ENCODE data around the gene PLA2G2C.
"Not testable (repeated sequence)": the region's sequence is repeated elsewhere in the genome, so short reads cannot be mapped to it uniquely, and the experiment has no call there.

Gene PLA2G2C

DNA sequence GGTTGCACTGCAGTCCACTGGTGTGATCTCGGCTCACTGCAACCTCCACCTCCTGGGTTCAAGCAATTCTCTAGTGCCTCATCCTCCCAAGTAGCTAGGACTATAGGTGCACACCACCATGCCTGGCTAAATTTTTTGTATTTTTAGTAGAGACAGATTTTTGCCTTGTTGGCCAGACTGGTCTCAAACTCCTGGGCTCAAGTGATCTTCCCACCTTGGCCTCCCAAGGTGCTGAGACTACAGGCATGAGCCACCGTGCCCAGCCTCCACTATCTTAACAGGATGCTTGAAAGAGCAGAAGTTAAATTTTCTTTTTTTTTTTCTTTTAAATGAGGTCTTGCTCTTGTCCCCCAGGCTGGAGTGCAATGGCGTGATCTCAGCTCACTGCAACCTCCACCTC is 55.8 kb downstream of the PLA2G2C start:
- H3K4me3 ChIP-seq (ENCODE audit: low read depth, low read length); POLR2A ChIA-PET; H3K36me3 ChIP-seq (ENCODE audit: control insufficient read depth in 2 of 2, insufficient read depth in 1 of 2, low read length in 2 of 2); H3K9me3 ChIP-seq (ENCODE audit: control insufficient read depth, insufficient read depth, low read depth, low read length); H3K4me1 ChIP-seq (ENCODE audit: control insufficient read depth, insufficient read depth, low read length); H3K27ac ChIP-seq (ENCODE audit: extremely low read depth, low read depth, low read length): not testable (repeated sequence)
- CTCF ChIA-PET, result interaction anchor here (0.6 kb wide), 1 partner anchor 43 kb away, joined by 5 read pairs; no protein-coding TSS in a partner anchor

DNA sequence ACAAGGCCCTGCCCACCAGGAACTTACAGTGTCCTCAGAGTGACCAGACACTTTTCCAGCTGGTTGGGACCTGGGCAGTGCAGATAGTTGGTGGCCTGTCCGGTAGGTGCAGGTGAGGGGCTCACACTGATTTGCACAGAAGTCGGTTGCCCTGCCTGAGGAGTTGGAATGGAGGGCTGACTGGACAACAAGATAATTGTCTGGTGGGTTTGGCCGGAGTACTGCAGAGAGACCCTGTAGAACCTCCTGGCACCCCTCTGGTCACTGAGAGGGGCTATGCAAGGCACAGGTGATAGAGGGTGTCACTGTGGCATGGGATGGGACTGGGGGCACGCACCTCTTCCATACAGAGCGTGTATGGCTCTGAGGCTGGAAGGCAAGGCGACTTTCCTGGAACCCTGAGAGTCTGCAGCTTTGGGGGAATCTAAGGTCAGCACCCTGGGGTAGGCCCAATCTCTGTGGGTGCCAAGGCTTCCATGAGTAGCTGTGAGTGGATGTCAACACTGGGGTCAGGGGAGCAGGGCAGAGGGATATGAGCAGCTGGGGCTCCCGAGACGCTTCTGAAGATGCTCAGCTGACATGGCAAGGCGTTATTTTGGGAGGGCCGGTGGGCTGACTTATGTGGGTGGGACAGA is 59.4 kb downstream of the PLA2G2C start:
- ChIA-PET CTCF (interaction anchor here (1.5 kb wide), 1 partner anchor 25 kb away, joined by 5 read pairs; no protein-coding TSS in a partner anchor), POLR2A (interaction anchor here (0.6 kb wide), 1 partner anchor 19 kb away, joined by 3 read pairs; no protein-coding TSS in a partner anchor)
- H3K27ac ChIP-seq (ENCODE audit: extremely low read depth, low read depth, low read length), result no peak overlapping the region
- no peak overlapping the region for H3K4me3 ChIP-seq (ENCODE audit: low read depth, low read length)
- H3K4me1 ChIP-seq (ENCODE audit: control insufficient read depth, insufficient read depth, low read length), result no peaks in the 10 kb centered on the region
- TF ChIP-seq ZNF394 (tag by site-specific recombination; IDR thresholded peaks at IDR 0.05; ENCODE audit: borderline replicate concordance), result no peak
- TF ChIP-seq, protein P1, sequence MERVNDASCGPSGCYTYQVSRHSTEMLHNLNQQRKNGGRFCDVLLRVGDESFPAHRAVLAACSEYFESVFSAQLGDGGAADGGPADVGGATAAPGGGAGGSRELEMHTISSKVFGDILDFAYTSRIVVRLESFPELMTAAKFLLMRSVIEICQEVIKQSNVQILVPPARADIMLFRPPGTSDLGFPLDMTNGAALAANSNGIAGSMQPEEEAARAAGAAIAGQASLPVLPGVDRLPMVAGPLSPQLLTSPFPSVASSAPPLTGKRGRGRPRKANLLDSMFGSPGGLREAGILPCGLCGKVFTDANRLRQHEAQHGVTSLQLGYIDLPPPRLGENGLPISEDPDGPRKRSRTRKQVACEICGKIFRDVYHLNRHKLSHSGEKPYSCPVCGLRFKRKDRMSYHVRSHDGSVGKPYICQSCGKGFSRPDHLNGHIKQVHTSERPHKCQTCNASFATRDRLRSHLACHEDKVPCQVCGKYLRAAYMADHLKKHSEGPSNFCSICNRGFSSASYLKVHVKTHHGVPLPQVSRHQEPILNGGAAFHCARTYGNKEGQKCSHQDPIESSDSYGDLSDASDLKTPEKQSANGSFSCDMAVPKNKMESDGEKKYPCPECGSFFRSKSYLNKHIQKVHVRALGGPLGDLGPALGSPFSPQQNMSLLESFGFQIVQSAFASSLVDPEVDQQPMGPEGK (tag by site-specific recombination; IDR thresholded peaks at IDR 0.05), result no peak
- TF ChIP-seq ZNF350 (tag by site-specific recombination; IDR thresholded peaks at IDR 0.05), result no peak
- TF ChIP-seq, protein P2, sequence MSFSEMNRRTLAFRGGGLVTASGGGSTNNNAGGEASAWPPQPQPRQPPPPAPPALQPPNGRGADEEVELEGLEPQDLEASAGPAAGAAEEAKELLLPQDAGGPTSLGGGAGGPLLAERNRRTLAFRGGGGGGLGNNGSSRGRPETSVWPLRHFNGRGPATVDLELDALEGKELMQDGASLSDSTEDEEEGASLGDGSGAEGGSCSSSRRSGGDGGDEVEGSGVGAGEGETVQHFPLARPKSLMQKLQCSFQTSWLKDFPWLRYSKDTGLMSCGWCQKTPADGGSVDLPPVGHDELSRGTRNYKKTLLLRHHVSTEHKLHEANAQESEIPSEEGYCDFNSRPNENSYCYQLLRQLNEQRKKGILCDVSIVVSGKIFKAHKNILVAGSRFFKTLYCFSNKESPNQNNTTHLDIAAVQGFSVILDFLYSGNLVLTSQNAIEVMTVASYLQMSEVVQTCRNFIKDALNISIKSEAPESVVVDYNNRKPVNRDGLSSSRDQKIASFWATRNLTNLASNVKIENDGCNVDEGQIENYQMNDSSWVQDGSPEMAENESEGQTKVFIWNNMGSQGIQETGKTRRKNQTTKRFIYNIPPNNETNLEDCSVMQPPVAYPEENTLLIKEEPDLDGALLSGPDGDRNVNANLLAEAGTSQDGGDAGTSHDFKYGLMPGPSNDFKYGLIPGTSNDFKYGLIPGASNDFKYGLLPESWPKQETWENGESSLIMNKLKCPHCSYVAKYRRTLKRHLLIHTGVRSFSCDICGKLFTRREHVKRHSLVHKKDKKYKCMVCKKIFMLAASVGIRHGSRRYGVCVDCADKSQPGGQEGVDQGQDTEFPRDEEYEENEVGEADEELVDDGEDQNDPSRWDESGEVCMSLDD (tag by site-specific recombination; IDR thresholded peaks at IDR 0.05), result no peak
- TF ChIP-seq ZNF558 (tag by site-specific recombination; IDR thresholded peaks at IDR 0.05), result no peak
- TF ChIP-seq ZNF169 (tag by site-specific recombination; IDR thresholded peaks at IDR 0.05), result no peak
- no peak for TF ChIP-seq ZNF132 (tag by site-specific recombination; IDR thresholded peaks at IDR 0.05; ENCODE audit: borderline replicate concordance)
- no peak for TF ChIP-seq ZBTB1 (tag by site-specific recombination; IDR thresholded peaks at IDR 0.05)
- TF ChIP-seq HOXA7 (CRISPR knock-in tag; IDR thresholded peaks at IDR 0.05; ENCODE audit: borderline replicate concordance), result no peak
- TF ChIP-seq, protein P3, sequence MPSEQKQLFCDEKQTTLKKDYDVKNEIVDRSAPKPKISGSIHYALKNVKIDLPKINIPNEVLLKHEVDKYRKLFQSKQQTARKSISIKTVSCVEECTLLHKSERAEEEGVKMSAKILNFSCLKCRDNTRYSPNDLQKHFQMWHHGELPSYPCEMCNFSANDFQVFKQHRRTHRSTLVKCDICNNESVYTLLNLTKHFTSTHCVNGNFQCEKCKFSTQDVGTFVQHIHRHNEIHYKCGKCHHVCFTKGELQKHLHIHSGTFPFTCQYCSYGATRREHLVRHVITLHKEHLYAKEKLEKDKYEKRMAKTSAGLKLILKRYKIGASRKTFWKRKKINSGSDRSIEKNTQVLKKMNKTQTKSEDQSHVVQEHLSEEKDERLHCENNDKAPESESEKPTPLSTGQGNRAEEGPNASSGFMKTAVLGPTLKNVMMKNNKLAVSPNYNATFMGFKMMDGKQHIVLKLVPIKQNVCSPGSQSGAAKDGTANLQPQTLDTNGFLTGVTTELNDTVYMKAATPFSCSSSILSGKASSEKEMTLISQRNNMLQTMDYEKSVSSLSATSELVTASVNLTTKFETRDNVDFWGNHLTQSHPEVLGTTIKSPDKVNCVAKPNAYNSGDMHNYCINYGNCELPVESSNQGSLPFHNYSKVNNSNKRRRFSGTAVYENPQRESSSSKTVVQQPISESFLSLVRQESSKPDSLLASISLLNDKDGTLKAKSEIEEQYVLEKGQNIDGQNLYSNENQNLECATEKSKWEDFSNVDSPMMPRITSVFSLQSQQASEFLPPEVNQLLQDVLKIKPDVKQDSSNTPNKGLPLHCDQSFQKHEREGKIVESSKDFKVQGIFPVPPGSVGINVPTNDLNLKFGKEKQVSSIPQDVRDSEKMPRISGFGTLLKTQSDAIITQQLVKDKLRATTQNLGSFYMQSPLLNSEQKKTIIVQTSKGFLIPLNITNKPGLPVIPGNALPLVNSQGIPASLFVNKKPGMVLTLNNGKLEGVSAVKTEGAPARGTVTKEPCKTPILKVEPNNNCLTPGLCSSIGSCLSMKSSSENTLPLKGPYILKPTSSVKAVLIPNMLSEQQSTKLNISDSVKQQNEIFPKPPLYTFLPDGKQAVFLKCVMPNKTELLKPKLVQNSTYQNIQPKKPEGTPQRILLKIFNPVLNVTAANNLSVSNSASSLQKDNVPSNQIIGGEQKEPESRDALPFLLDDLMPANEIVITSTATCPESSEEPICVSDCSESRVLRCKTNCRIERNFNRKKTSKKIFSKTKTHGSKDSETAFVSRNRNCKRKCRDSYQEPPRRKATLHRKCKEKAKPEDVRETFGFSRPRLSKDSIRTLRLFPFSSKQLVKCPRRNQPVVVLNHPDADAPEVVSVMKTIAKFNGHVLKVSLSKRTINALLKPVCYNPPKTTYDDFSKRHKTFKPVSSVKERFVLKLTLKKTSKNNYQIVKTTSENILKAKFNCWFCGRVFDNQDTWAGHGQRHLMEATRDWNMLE (tag by site-specific recombination; conservative IDR thresholded peaks at IDR 0.05; ENCODE audit: low read depth), result no peak
- TF ChIP-seq SCRT2 (tag by site-specific recombination; IDR thresholded peaks at IDR 0.05), result no peak
- H3K36me3 ChIP-seq (ENCODE audit: control insufficient read depth in 2 of 2, insufficient read depth in 1 of 2, low read length in 2 of 2), result no peaks in the 10 kb centered on the region
- H3K9me3 ChIP-seq (ENCODE audit: control insufficient read depth, insufficient read depth, low read depth, low read length), result no peaks in the 10 kb centered on the region

All from HEK293 (cell line).